Stimulated activated CD4-positive, alpha-beta T cell treated with anti-CD3 and anti-CD28 coated beads, Interleukin-15, amount 100 ng/mL, for 48 hours (primary cell): ENCODE results near the gene TREML2.

Source experiments
- DNase-seq, 2 donors: peaks; one replicate each; pipeline ENCODE4 v3.0.0-alpha.2; 2020; ENCODE audit warnings: low read depth in 2 of 2

The TREML2 gene

DNA sequence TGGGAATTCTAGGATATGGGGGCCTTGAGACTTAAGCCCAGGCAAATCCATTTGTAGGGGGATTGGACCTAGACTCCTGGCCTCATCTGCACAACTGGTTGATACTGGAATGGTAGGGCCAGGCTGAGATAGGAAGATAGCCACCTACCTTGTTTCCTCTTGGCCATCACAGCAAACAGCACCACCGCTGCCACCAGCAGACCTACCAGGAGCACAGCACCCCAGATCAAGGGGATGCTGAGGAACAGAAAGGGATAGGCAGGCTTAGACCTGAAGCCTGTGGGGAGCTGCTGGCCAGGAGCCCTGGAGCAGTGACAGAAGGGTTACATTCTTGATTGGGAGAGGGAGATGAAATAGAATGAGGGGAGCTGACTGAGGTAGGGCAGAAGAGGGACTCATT is 50.3 kb downstream of the TREML2 start:
- no peak for DNase-seq

DNA sequence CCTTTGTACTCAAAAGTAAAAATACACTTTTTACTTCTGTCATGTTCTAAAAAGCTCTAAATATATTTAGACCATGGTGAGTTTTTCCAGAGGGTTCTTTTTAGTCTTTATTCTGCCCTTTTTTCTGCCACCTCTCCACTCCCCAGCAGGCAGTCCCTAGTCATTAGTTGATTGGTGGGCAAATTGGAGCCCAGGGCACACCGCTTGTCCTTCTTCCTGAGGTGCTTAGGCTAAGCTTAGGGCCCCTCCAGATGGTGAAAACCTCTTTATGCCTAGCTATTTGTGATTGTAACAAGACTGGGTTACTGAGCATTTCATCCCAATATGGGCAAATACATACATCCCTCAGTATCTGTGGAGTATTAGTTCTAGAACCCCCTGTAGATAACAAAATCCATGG is 53.0 kb downstream of the TREML2 start:
- DNase-seq, result no peak
